Stimulated activated CD8-positive, alpha-beta memory T cell treated with anti-CD3 and anti-CD28 coated beads, Interleukin-15, amount 100 ng/mL, for 48 hours (primary cell): ENCODE data around the gene GPC1.

Experiments
- DNase-seq, 2 donors: peaks; one replicate each; pipeline ENCODE4 v3.0.0-alpha.2; 2020; ENCODE audit warnings: low read depth in 2 of 2

The GPC1 gene

DNA sequence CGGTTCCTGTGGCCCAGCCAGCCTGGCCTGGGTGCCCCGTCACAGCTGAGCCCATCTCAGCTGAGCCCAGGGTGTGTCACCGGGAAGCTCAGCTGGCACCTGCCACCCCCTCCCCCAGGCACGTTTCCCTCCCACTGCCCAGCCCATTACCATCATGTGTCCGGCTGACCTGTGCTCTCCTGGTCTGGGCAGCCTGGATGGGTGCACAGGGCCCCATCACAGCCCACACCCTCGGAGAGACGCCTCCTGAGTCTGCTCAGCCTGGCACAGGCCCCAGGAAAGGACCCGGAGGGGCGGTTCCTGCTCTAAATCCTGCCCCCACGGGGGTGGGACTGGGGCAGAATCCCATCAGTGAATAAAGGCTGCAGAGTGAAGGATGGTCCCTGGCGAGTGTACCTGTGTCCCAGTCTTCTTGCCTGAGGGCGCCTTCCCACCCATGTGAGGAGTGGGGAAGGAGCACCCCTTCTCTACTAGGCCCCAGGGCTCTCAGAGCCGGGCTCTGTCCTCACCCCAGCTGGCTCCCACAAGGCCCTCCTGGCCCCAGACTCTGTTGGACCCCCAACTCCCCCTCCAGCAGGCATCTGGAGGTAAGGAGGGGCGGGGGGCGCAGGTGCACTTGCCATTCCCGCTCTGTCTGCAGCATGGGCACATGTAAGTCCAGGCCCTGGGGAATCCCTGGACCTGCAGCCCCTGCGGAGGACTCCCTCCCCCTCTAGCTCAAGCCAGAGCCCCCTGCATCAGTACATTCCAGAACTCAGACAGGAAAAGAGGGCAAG lies 21.2 kb downstream of the GPC1 start:
- DNase-seq = no peak

DNA sequence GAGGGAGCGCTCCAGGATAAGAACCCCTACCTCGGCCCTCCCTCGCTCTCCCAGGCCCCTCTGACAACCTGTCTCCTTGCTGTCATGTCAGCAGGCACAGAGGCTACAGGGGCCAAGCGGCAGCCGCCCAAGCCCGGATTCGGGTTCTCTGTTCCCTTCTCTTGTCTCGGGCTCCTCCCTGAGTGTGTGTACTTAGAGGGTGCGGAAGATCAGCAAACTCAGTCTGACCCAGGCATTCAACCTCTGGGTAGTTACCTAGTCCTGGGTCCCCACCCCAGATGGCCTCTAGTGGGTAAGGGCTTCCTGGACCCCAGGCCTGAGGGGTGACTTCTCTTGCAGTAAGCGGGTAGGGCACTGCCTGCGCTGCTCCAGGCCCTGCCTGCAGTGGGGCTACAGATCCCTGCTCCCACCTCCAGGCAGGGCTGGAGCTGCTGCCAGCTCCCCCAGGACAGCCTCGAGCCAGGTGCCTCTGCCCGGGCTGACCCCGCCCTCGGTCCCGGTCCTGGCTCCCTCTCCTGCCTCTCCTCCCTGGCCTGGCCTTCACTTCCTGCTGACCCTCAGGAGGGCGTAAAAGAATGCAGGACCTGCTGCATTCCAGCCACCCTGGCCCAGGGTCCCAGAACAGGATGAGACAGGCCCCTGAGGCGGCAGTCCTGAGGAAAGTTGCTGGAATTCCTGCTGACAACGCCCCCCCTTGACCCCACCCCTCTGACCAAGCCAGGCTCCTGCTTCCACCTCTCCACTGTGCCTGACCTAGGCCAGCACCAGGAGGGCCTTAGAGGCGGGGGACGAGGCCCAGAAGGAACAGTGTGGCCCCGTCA lies 22.0 kb downstream of the GPC1 start:
- DNase-seq = no peak

DNA sequence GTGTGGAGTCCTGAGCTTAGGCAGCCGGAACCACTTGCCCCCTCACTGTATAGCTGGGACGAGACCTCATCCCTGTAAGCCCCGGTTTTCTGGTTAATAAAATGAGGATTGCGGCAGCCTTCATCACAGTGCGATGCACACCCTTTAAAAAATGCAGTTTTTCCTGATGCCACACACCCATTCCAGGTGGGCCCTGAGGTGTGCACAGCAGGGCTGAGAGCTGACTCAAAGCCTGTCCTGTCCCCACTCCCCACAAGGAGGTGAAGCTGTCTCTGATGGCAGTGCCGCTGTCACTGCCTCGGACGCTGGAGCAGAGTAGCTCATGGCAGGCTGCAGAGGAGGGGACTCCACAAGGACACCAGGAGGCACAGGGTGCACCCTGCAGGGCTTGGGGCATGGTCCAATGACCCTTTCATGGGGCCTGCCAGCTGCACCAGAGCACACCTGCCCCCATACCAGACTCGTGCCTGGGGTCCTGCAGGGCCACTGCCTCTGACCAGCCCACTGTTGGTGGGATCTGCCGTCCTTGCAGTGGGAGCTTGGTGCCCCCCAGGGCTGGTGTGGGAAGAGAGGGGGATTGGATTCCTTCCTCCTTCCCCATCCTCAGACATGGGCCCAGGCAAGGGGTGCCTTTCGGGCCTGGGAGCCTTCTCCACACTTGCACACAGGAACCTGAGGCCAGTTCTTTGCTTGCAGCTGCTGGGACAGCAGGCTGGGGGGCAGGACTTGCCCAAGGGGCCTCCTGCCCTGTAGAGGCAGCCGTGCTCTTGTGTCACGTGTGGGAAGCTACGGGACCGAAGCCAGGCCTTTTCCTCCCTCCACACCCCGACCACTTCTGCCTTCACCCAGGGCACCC lies 22.8 kb downstream of the GPC1 start:
- DNase-seq = no peak

DNA sequence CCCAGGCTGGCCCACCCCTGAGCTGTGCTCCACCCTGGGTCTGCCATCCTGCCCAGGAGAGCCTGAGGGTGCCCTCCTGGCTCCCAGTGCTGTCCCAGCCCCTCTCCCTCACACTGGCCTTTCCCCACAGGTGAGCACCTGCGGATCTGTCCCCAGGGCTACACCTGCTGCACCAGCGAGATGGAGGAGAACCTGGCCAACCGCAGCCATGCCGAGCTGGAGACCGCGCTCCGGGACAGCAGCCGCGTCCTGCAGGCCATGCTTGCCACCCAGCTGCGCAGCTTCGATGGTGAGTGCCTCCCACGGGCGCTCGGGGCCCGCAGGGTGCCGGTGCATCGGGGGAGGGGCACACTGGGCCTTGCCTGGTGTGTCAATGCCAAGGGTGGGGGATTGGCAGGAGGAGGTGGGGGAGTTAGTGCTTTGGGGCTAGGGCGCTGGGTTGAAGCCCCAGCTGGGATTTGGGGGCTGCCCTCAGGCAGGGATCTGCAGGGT lies 23.5 kb downstream of the GPC1 start:
- DNase-seq = no peak

DNA sequence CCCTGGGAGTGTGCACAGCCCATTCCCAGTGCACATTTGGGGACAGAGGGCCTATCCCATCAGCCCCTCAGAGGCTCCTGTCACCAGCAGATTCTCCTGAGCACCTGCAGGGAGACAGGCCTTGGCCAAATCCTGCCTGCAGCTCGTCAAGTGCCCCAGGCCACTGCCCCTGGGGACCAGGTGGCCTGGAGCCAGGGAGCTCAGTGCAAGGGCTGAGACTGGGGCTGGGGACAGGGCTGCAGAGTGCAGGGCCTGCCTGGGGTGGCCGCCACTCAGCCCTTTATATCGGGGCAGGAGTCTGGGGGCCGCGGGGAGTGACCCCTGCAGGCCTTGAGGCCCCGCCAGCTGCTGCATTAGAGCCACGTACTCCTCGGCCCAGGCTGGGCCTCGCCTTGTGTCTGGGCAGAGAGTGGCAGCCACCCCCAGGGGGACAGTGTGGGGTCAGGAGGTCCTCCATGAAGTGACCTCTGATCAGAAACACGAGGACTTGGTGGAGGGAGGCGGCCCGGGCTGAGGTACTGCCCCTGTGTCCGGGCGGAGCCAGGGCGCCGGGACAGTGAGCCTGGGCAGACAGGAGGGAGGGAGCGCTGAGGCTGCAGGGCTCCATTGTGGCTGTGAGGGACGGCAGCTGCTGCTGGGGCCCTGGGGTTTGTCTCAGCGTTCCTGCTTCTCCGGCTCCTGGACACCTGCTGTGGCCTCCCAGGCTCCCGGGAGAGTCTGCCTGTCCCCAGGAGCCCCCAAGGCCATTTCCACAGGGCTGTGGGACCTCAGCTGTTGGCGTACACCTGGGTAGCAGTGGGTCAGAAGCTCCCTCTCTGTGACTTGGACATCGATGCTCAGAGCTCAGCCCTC lies 24.2 kb downstream of the GPC1 start:
- no peak for DNase-seq

DNA sequence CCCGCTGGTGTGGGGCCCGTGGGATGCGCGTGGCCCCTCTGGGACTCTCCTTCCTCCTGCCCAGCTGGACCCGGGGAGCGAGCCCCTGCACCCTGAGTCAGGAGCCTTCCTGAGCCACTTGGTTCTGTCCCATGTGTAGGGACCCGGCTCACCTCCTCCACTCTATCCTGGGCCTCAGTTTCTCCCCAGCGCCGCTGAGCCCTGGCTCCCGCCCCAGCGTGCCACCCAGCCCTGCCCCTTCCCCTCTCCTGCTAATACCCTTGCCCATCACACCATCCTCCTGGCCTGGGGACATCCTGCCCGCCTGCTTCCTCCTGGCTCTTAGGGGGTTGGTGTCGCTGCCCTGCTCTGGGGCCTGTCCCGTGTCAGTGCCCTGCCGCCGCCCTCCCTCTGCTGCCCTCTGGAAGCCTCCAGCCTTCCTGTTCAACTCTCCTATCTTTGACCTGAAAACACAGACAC lies 24.8 kb downstream of the GPC1 start:
- no peak for DNase-seq

DNA sequence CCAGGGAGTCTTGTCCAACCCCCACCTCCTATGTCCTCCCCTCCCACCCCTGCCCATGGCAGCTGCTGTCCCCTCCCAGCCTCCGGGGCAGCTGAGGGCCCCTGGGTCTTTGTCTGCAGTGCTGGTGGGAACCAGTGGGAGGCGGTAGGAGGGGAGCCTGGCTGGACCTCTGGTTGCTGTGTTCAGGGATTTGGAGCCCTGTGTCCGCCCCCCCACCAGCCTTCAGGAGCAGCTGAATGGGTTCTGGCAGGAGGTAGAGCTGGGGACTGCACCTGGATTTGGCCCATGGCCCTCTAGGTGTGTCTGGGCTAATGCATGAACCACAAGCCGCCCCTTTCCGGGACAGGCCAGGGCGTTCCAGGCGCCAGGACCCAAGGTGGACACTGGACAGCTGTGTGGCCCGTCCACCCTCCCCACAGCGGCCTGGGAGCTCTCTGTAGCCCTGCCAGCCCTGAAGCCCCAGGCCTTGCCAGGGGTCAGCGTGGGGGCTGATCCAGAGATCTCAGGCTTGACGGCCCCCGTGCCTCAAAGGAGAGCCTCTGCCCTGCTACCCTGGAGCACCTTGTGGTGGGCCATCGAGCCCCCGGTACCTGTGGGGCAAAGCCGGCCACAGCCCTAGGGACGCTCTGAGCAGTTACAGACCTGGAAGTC lies 25.4 kb downstream of the GPC1 start:
- DNase-seq = no peak

DNA sequence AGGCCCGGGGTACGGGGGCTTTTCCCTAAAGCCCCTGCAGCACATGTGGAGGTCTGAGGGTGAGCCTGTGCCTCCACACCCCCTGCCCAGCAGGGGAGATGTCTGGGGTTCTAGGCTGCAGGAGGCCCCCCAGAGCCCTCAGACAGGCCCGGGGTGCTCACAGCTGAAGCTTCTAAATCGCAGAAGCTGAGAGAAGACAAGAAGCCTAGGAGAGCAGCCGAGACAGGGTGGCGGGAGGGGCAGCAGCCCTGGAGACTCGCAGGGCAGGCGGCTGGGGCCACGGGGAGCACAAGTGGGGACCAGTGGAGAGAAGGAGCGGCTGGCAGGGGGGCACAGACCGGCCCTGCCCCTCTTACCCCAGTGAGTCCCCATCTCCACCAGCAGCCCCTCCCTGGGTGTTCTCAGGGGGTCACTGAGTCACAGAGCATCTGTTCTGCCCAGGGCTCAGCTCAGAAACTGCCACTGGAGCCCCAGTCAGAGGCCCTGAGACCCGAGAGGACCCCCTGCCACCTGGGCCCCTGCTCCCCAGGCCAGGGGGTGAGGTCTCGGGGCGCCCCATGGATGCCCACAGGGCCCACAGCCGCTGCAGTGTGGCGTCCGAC lies 26.1 kb downstream of the GPC1 start:
- no peak for DNase-seq

DNA sequence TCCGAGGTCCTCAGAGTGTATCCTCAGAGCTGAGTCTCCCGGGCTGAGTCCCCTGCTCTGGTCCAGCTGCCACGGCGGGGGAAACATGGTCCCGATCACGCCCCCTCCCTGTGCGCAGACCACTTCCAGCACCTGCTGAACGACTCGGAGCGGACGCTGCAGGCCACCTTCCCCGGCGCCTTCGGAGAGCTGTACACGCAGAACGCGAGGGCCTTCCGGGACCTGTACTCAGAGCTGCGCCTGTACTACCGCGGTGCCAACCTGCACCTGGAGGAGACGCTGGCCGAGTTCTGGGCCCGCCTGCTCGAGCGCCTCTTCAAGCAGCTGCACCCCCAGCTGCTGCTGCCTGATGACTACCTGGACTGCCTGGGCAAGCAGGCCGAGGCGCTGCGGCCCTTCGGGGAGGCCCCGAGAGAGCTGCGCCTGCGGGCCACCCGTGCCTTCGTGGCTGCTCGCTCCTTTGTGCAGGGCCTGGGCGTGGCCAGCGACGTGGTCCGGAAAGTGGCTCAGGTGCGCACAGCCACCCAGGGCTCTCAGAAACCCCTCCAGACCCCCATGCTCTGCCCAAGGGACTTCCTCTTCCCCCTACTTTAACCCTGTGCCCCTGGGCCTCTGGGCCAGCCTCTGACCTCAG lies 26.7 kb downstream of the GPC1 start:
- no peak for DNase-seq

DNA sequence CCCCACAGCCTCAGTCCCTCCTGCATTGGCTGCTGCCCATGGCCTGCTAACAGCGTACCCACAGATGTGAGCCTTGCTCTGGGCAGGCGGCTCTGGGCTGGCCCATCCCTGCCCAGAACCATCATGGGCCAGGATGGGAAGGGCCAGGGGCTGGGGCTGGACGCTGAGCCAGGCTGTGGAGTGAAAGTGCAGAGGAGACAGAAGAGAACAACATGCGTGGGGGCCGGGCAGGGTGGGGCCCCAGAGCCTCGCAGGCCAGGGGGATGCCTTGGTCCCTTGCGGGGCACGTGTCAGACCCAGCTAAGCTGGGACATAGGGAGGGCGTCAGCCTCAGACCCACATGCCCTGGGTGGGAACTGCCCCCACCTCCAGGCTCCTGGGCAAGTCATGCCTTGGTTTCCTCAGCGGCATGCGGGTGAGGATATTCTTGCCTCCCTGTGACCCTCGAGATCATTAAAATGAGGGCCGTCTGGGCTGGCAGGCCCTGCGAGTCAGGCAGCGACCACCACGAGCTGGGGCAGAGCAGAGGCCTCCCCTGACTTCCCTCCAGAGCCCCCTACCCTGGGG lies 27.3 kb downstream of the GPC1 start:
- no peak for DNase-seq

DNA sequence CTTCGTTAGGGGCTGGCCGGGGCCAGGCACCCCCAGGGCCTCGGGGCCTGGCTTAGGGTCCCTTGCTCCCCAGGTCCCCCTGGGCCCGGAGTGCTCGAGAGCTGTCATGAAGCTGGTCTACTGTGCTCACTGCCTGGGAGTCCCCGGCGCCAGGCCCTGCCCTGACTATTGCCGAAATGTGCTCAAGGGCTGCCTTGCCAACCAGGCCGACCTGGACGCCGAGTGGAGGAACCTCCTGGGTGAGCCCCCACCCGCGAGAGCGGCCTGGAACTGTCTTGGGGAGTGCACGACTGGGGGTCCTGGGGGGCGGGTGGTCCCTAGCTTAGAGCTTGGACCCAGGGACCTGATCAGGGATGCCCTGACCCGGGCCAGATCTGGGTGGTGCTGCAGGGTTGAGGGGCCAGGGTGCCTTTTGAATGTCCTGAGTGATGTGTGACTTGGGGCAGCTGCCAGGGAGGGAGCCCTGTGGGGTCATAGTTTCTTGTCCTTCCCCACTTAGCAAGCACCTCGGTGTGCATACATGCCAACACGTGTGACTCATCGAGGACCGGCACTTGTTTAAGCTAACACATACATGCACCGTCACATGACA lies 27.9 kb downstream of the GPC1 start:
- no peak for DNase-seq

DNA sequence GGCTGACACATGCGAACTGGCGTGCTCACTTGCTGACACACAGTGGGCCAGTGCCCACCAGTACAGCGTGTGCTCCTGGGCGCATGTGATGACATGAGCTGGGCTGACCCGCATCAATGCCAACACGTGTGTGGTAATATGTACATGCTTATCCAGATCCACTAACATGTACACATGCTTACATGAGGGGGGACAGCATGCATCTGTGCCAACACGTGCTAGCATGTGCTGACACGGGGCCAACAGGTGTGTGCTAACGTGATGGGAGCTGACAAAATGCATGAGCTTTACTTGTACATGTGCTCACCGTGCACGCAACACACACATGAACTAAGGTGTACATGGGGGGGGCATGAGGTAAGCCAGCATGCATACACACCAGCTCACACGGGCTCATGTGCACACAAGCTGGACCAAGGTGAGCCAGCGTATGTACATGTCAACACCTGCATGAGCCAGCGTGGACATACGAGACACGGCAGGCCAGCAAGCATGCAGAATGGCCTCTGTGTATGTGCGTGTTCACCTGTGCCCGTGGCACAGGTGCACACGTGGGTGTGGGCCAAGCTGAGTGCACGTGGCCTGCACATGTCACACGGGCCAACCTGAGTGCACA lies 28.5 kb downstream of the GPC1 start:
- no peak for DNase-seq

DNA sequence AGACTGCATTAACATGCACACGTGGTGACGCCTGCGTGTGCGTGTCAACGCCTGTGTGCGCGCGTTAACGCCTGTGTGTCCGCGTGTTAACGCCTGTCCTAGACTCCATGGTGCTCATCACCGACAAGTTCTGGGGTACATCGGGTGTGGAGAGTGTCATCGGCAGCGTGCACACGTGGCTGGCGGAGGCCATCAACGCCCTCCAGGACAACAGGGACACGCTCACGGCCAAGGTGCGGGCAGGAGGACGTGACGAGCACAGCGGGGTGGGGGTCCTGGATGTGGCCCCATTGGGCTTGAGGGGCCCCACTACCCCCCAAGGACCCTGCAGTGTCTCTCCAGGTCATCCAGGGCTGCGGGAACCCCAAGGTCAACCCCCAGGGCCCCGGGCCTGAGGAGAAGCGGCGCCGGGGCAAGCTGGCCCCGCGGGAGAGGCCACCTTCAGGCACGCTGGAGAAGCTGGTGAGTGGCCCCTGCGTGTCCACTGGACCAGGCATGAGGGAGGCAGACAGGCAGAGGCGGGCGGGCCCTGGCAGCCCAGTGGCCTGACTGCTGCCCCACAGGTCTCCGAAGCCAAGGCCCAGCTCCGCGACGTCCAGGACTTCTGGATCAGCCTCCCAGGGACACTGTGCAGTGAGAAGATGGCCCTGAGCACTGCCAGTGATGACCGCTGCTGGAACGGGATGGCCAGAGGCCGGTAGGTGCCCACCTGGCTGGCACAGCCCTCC lies 29.2 kb downstream of the GPC1 start:
- DNase-seq = no peak

DNA sequence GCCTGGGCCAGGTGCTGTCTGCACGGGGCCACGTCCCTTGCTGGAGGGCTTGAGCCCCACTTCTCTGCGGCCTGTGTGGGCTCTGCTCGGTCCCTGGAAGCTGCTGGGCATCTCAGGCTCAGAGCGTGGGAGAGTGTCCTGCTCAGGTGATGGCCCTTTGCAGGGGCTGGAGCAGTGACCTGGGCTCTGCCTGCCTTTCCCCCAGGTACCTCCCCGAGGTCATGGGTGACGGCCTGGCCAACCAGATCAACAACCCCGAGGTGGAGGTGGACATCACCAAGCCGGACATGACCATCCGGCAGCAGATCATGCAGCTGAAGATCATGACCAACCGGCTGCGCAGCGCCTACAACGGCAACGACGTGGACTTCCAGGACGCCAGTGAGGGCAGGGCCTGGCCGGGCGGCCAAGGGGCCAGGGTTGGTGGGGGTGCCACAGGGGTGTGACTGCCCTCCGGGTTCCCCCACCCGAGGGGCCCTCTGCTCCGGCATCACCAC lies 29.9 kb downstream of the GPC1 start:
- no peak for DNase-seq

DNA sequence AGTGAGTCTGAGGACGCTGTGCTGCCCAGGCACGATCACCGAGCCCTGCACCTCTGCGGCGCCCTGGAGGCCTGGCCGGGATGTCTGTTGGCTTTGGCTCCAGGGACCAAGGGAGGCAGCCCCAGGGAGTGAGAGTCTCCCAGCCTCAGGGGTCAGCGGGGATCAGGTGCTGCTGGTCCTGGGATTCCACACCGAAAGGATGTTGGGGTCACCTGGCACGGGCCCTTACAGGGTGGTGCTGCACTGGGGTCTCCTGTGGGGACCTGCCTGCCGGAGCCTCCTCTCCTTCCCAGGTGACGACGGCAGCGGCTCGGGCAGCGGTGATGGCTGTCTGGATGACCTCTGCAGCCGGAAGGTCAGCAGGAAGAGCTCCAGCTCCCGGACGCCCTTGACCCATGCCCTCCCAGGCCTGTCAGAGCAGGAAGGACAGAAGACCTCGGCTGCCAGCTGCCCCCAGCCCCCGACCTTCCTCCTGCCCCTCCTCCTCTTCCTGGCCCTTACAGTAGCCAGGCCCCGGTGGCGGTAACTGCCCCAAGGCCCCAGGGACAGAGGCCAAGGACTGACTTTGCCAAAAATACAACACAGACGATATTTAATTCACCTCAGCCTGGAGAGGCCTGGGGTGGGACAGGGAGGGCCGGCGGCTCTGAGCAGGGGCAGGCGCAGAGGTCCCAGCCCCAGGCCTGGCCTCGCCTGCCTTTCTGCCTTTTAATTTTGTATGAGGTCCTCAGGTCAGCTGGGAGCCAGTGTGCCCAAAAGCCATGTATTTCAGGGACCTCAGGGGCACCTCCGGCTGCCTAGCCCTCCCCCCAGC lies 30.5 kb downstream of the GPC1 start:
- no peak for DNase-seq

DNA sequence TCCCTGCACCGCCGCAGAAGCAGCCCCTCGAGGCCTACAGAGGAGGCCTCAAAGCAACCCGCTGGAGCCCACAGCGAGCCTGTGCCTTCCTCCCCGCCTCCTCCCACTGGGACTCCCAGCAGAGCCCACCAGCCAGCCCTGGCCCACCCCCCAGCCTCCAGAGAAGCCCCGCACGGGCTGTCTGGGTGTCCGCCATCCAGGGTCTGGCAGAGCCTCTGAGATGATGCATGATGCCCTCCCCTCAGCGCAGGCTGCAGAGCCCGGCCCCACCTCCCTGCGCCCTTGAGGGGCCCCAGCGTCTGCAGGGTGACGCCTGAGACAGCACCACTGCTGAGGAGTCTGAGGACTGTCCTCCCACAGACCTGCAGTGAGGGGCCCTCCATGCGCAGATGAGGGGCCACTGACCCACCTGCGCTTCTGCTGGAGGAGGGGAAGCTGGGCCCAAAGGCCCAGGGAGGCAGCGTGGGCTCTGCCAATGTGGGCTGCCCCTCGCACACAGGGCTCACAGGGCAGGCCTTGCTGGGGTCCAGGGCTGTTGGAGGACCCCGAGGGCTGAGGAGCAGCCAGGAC lies 31.2 kb downstream of the GPC1 start:
- no peak for DNase-seq
